NCI-H2029 treated with DMSO at 0.1 percent for 48 hours (cell line): ENCODE measurements around the gene ZSWIM5.
"Not testable (repeated sequence)": the region's sequence is repeated elsewhere in the genome, so short reads cannot be mapped to it uniquely, and the experiment has no call there.

Experiments
- DNase-seq: peaks from one replicate; lab custom pipeline; 2025; lab: John Stamatoyannopoulos, UW

ZSWIM5 gene

GRCh38 chr1:45146833-45147232, 59.6 kb downstream of the ZSWIM5 start:
- DNase-seq: no peak

DNA sequence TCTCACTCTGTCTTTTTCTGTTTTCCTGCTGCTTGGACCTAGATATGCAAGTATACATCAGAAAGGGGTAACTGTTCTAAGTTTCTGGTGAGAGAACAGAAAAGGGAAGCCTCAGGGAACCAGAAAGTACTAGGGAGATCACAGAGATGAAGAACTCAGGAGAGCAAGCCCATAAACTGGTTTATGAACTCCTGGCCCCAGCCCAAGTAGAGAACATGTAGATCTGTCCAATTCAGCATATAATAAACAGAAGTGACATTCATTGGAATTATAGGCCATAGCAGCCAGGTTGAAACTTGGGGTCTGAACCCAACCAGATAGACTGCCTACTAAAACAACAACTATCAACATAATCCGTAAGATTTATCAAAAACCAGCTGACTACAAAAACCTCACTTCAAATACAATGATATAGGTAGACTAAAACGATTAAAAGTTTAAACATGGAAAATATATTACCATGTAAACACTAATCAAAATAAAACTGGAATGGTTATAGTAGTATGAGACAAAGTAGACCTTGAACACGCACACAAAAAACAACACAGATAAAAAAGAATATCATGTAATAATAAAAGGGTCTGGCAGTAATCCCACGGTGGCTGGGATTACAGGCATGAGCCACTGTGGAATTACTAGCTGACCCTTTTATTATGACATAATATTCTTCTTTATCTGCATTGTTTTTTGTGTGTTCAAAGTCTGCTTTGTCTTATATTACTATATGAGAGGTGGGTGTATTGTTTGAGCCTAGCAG, 65.0 kb downstream of the ZSWIM5 start:
- DNase-seq: no peak

DNA sequence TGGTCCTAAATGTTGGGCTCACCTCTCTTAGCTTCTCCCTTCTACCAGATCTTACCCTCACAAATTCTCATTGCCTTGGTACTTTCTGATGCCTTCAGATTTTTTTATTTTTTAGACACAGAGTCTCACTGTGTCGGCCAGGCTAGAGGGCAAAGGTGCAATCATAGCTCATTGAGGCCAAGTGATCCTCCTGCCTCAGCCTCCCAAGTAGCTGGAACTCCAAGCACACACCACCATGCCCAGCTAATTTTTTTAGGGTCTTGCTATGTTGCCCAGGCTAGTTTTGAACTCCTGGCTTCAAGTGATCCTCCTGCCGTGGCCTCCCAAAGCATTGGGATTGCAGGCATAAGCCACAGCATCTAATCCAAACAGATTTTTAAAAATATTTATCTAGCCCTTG, 69.4 kb downstream of the ZSWIM5 start:
- DNase-seq: no peak

DNA sequence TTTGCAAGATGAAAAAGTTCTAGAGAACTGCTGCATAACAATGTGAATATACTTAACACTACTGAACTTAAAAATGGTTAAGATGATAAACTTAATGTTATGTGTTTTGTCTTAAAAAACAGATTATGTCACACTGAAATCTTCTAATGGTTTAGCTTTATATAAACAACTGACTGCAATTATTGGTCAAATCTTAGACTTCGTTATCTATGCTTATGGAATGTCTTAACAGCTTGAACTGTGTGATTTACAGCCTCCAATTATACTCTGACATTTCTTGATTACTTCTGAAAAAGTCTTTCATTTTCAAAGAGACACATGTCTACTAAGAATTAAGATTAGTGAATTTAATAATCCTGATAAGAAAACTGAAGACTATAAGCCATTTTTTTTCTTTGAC, 71.1 kb downstream of the ZSWIM5 start:
- DNase-seq: no peak

GRCh38 chr1:45134461-45134873, 71.9 kb downstream of the ZSWIM5 start:
- no peak for DNase-seq

DNA sequence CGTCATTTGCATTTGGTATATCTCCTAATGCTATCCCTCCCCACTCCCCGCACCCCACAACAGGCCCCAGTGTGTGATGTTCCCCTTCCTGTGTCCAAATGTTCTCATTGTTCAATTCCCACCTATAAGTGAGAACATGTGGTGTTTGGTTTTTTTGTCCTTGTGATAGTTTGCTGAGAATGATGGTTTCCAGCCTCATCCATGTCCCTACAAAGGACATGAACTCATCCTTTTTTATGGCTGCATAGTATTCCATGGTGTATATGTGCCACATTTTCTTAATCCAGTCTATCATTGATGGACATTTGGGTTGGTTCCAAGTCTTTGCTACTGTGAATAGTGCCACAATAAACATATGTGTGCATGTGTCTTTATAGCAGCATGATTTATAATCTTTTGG, 73.7 kb downstream of the ZSWIM5 start:
- not testable (repeated sequence) for DNase-seq

- no peak for DNase-seq
Observed at GRCh38 chr1:45123358-45123757, 83.0 kb downstream of the ZSWIM5 start.

DNA sequence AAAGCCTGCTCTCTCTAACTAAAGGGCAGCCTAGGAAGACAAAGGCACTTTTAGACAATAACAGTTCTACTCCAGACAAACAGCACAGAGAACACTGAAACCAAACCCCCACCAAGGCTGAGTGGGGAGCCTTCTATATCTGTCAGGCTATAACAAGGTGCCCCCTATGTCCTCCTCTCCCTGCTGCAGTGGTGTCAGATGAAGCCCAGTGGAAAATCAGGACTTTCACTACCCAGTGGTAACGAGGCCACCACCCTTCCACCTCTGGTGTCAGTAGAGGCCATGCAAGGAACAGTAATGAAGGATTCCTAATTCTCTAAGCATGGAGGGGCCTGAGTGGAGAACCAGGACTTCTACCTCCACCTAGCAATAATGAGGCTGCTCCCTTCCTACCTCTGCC, 83.7 kb downstream of the ZSWIM5 start:
- no peak for DNase-seq

DNA sequence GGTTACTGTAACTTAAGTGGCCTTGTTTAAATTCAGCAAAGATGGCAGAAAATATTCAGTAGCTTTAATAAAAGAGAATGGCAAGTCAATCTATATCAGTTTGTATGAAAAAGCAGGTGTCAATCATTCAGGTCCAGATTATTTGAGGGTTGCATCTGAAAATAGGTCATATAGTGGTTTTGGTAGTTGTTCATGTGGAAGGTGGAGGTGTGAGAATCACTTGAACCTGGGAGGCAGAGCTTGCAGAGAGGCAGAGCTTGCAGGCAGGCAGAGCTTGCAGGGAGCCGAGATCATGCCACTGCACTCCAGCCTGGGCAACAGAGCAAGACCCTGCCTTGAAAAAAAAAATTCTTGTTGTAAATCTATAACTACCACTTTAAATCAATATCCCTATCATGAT, 88.6 kb downstream of the ZSWIM5 start:
- no peak for DNase-seq

DNA sequence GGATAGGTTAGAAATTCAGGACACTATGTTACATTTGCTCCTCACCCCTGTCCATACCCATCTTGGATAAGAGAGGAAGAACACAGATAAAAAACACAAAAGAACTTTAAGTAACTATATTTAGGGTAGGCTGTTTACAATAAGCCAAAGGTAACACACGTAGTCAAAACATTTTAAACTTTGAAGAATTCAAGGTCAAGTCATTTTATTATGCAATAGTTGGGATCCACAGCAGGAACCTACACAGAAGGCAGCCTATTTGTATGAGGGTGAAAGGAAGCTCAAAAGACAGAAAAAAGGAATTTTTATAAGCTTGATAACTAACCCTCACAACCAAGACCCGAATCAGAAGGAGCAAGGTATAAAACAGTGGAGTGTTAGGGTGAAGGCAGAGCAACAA, 89.6 kb downstream of the ZSWIM5 start:
- DNase-seq: no peak

DNA sequence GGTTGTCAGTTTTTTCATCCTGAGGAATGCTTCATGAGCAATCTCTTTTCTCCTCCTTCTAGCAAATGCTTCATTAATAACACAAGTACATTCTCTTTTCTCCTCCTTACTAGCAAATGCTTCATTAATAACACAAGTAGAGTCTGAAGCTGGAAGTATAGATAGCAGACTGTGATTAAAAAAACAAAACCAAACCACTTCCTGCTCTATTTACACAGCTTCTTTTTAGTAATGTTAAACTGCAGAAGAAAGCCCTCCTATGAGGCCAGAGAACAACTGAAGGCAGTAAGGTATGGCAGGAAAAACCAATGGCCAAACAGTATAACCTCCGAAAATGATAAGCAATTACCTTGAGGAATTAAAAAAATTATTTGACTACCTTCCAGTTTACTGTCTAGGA, 90.1 kb downstream of the ZSWIM5 start:
- no peak for DNase-seq

- DNase-seq: not testable (repeated sequence)
Observed at GRCh38 chr1:45115198-45115597, 91.2 kb downstream of the ZSWIM5 start.

GRCh38 chr1:45112661-45113060, 93.7 kb downstream of the ZSWIM5 start:
- no peak for DNase-seq

DNA sequence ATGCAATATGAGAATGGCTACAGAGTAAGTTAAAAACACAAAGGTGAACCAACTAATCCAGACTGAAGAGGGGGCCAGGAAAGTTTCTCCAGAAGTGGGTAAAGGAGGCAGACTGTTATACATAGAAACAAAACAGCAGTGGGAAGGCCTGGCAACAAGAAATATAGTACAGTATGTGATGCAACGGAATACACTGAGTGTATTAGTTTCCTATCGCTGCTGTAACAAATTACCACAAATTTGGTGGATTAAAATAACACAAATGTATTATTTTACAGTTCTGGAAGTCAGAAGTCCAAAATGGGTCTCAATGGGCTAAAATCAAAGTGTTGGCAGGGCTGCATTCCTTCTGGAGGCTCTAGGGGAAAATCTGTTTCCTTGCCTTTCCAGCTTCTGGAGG, 95.2 kb downstream of the ZSWIM5 start:
- no peak for DNase-seq

GRCh38 chr1:45107782-45108181, 98.6 kb downstream of the ZSWIM5 start:
- no peak for DNase-seq

DNA sequence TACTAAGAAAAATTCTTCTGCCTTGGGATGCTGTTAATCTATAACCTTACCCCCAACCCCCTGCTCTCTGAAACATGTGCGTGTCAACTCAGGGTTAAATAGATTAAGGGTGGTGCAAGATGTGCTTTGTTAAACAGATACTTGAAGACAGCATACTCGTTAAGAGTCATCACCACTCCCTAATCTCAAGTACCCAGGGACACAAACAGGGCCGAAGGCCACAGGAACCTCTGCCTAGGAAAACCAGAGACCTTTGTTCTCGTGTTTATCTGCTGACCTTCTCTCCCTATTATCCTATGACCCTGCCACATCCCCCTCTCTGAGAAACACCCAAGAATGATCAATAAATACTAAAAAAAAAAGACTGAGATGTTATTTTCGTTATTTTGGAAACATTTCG, 99.5 kb downstream of the ZSWIM5 start:
- not testable (repeated sequence) for DNase-seq

DNA sequence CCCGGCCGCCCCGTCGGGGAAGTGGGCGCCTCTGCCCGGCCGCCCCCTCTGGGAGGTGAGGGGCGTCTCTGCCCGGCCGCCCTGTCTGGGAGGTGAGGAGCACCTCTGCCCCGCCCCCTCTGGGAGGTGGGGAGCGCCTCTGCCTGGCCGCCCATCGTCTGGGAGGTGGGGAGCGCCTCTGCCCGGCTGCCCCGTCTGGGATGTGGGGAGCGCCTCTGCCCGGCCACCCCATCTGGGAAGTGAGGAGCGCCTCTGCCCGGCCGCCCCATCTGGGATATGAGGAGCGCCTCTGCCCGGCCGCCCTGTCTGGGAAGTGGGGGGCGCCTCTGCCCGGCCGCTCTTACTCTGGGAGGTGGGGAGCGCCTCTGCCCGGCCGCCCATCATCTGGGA, 100.3 kb downstream of the ZSWIM5 start:
- not testable (repeated sequence) for DNase-seq

DNA sequence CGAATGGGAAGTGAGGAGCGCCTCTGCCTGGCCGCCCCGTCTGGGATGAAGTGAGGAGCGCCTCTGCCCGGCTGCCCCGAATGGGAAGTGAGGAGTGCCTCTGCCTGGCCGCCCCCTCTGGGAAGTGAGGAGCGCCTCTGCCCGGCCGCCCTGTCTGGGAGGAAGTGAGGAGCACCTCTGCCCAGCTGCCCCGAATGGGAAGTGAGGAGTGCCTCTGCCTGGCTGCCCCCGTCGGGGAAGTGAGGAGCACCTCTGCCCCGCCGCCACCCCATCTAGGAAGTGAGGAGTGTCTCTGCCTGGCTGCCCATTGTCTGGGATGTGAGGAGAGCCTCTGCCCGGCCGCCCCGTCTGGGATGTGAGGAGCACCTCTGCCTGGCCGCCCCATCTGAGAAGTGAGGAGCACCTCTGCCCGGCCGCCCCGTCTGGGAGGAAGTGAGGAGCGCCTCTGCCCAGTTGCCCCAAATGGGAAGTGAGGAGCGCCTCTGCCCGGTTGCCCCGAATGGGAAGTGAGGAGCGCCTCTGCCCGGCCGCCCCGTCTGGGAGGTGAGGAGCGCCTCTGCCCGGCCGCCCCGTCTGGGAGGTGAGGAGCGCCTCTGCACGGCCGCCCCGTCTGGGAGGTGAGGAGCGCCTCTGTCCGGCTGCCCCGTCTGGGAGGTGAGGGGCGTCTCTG, 100.8 kb downstream of the ZSWIM5 start:
- DNase-seq: not testable (repeated sequence)

- no peak for DNase-seq
Observed at GRCh38 chr1:45103534-45103933, 102.9 kb downstream of the ZSWIM5 start.

GRCh38 chr1:45101947-45102346, 104.5 kb downstream of the ZSWIM5 start:
- no peak for DNase-seq

- not testable (repeated sequence) for DNase-seq
Observed at GRCh38 chr1:45101528-45101927, 104.9 kb downstream of the ZSWIM5 start.

DNA sequence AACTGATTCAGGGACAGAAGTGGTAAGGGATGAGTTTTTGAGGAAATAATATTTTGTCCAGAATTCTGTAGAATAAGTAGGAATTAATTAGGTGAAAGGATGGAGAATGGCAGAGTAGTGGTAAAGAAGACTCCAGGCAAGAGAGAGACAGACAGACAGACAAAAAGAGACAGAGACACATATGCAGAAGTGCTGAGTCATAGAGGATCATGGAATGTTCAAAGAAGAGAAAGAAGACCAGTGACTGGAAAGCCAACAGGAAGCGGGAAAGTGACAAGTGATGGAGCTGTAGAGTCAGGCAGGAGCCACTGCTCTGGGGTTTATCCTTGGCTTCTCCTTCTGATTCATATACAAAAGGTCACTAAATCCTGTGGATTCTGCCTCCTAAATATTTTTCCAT, 108.5 kb downstream of the ZSWIM5 start:
- no peak for DNase-seq

DNA sequence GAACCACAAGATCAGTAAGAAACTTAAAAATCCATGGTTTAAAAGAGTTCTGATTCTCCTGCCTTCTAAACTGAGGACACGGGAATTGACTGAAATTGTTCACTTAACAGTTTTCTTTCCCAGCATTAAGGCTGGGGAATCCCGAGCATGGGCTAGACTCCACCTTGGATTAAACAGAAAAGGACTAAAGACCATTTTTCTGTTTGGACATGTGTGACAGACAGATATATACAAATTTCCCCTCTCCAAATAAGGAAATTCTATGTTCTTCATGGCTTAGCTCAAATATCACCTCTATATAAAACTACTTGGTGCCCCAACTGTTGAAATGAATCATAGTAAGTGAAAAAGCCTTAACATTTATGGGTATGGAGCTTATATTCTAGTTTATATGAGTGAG, 109.3 kb downstream of the ZSWIM5 start:
- DNase-seq: no peak

- no peak for DNase-seq
Observed at GRCh38 chr1:45095450-45095849, 111.0 kb downstream of the ZSWIM5 start.
